ENCODE measurements around the gene FBXW8. TPM values are rescaled to one million over a fixed set of nuclear protein-coding genes. Genes with fewer than 3 reads are reported as not detected.

FBXW8 gene
- total and polyA plus RNA-seq, 4 donors, result 3.9 to 20.3 (median 12.5) TPM

DNA sequence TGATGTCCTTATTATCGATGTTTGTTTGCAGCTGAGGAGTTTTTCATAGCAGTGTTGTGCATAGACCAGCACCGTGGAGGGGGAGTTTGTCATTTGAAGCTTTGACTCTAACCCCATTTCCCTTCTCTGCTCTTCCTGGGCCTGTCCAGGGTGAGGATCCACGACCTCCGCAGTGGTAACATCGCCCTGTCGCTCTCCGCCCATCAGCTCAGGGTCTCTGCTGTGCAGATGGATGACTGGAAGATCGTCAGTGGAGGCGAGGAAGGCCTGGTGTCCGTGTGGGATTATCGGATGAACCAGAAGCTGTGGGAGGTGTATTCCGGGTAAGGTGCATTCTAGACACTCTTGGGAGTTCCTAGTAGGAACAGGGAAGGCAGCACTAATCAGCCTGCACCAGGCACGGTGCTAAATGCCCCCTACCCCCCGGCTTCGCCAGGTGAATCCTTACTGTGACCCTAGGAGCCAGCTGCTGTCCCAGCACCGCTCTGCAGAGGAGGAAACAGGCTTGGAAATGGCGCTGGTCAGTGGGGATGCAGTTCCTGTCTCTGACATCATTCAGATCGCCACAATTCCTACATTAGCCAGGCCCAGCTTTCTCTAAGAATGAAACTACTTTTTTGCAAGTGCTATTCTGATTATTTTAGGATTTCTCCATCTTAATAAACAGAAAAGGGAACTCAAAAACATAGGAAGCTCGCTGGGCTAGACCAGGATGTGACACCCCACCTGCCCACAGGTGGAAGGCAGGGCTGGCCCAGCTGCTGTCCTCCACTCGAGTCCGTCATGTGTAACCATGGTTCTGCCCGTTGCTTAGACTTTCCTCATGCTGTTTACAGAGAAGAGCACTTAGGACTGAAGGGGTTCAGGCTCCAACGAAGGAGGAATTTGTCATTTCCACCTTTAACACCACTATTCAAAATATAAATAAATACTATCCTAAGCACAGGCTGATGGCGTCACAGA lies 113.5 kb downstream of the FBXW8 start:
- Histone ChIP-seq H3K27ac (ENCODE audit: low read depth in 1 of 2, low read length in 1 of 2) (no peak overlapping the region), H3K27me3 (ENCODE audit: control insufficient read depth in 3 of 3, insufficient read depth in 3 of 3, low read length in 2 of 3) (no peaks in the 10 kb centered on the region), H3K4me1 (ENCODE audit: control insufficient read depth in 5 of 5, insufficient read depth in 5 of 5, low read length in 5 of 5) (peaks cover 0 to 4% (median 0%) of the 10 kb centered on the region in 5 donors), H3K9ac (ENCODE audit: insufficient read depth in 1 of 2, low read length in 2 of 2) (no peak overlapping the region), H3K4me3 (no peak overlapping the region), H3K9me3 (ENCODE audit: control insufficient read depth in 4 of 4, insufficient read depth in 3 of 4, low read length in 3 of 4) (peaks cover 0 to 2% (median 0%) of the 10 kb centered on the region in 4 donors), H3K36me3 (ENCODE audit: control insufficient read depth in 4 of 4, insufficient read depth in 4 of 4, low read length in 4 of 4) (peaks cover 4 to 42% (median 26%) of the 10 kb centered on the region in 4 donors)
- DNase-seq, result no peak
- no peak for ATAC-seq (ENCODE audit: insufficient read depth, low FRiP score)
- TF ChIP-seq, protein P1, sequence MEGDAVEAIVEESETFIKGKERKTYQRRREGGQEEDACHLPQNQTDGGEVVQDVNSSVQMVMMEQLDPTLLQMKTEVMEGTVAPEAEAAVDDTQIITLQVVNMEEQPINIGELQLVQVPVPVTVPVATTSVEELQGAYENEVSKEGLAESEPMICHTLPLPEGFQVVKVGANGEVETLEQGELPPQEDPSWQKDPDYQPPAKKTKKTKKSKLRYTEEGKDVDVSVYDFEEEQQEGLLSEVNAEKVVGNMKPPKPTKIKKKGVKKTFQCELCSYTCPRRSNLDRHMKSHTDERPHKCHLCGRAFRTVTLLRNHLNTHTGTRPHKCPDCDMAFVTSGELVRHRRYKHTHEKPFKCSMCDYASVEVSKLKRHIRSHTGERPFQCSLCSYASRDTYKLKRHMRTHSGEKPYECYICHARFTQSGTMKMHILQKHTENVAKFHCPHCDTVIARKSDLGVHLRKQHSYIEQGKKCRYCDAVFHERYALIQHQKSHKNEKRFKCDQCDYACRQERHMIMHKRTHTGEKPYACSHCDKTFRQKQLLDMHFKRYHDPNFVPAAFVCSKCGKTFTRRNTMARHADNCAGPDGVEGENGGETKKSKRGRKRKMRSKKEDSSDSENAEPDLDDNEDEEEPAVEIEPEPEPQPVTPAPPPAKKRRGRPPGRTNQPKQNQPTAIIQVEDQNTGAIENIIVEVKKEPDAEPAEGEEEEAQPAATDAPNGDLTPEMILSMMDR (IDR thresholded peaks at IDR 0.05; ENCODE audit: control extremely low read depth, extremely low read depth), result no peak
- 92 to 94% methylated on average over 24 of the region's 24 CpGs for WGBS, 2 donors

DNA sequence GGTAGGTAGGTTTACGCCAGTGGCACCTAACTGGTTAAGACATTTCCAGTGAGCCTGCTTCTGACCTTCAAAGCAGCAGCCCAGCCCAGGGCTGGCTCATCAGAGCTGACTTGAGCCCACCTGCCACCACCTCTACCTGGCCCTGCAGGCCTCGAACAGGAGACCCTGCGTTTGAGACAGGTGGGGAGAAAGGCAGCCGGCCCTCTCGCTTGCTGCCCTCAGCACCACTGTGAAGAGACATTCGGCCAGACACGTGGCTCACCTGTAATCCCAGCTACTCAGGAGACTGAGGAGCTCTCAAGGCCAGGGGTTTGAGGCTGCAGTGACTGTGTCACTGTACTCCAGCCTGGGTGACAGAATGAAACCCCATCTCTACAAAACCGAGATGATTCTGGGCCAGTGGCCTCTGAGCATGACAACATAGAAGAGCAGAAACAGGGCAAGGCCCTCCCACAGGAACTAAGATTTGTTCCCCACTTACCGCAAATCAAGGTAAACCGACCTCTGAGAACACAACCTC lies 114.3 kb downstream of the FBXW8 start:
- peaks cover 0 to 4% (median 0%) of the 10 kb centered on the region in 5 donors for H3K4me1 ChIP-seq (ENCODE audit: control insufficient read depth in 5 of 5, insufficient read depth in 5 of 5, low read length in 5 of 5)
- no peak overlapping the region for H3K4me3 ChIP-seq
- whole genome bisulfite sequencing, 2 donors, result 89 to 95% methylated on average over 10 of the region's 10 CpGs
- TF ChIP-seq, protein P1 (IDR thresholded peaks at IDR 0.05; ENCODE audit: control extremely low read depth, extremely low read depth), result no peak
- no peaks in the 10 kb centered on the region for H3K27me3 ChIP-seq (ENCODE audit: control insufficient read depth in 3 of 3, insufficient read depth in 3 of 3, low read length in 2 of 3)
- no peak overlapping the region for H3K9ac ChIP-seq (ENCODE audit: insufficient read depth in 1 of 2, low read length in 2 of 2)
- H3K27ac ChIP-seq (ENCODE audit: low read depth in 1 of 2, low read length in 1 of 2), result no peak overlapping the region
- DNase-seq (no peak), ATAC-seq (ENCODE audit: insufficient read depth, low FRiP score) (no peak)
- peaks cover 4 to 43% (median 27%) of the 10 kb centered on the region in 4 donors for H3K36me3 ChIP-seq (ENCODE audit: control insufficient read depth in 4 of 4, insufficient read depth in 4 of 4, low read length in 4 of 4)
- H3K9me3 ChIP-seq (ENCODE audit: control insufficient read depth in 4 of 4, insufficient read depth in 3 of 4, low read length in 3 of 4), result no peaks in the 10 kb centered on the region

DNA sequence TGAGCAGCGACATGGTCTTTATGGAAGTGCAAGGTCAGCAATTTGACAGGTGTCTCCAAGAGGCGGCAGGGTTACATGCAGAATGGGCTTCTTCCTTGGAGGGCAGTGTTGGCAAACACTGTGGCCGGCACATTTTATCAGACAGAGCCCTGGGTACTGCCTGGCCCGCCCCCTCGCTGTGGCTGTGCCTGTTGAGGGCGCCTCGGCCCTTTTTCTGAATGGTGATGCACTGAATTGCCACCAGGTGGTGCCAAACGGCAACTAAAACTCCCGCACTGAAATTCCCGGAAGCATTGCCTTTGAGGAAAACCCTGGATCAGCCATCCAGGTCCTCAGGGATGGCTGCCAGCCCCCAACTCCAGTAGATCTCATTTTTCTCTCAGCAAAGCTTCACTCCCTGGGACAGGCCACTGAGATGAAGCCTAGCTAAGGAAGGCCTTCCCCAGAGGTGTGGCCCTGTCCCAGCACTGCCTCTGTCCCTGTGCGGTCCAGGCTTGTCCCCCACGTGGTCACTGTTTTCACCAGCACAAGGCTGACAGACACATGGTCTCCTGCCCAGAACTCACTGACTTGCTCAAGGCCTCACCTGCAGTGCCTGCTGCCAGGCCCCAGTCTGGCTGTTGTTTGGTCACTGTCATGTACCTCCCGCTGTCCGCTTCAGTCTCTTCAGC lies 114.9 kb downstream of the FBXW8 start:
- WGBS, 2 donors, result 41% methylated on average over 14 of the region's 14 CpGs
- Histone ChIP-seq H3K4me1 (ENCODE audit: control insufficient read depth in 5 of 5, insufficient read depth in 5 of 5, low read length in 5 of 5) (peaks cover 0 to 4% (median 0%) of the 10 kb centered on the region in 5 donors), H3K9me3 (ENCODE audit: control insufficient read depth in 4 of 4, insufficient read depth in 3 of 4, low read length in 3 of 4) (no peaks in the 10 kb centered on the region), H3K9ac (ENCODE audit: insufficient read depth in 1 of 2, low read length in 2 of 2) (no peak overlapping the region), H3K4me3 (no peak overlapping the region), H3K27ac (ENCODE audit: low read depth in 1 of 2, low read length in 1 of 2) (peak overlapping the region in 1 of 2 donors; percentile 1), H3K27me3 (ENCODE audit: control insufficient read depth in 3 of 3, insufficient read depth in 3 of 3, low read length in 2 of 3) (no peaks in the 10 kb centered on the region), H3K36me3 (ENCODE audit: control insufficient read depth in 4 of 4, insufficient read depth in 4 of 4, low read length in 4 of 4) (peaks cover 4 to 46% (median 28%) of the 10 kb centered on the region in 4 donors)
- DNase-seq (peak; percentile 81 to 84 (median 83)), ATAC-seq (ENCODE audit: insufficient read depth, low FRiP score) (peak; percentile 54)
- TF ChIP-seq, protein P1 (IDR thresholded peaks at IDR 0.05; ENCODE audit: control extremely low read depth, extremely low read depth), result peak; percentile 77

Data from lung (tissue), 12 donors.